Breast epithelium (tissue), 3 donors: ENCODE results near the gene TEAD1.

Experiments used
- CTCF ChIP-seq, 3 donors: fragments of 450-650 bp; IDR thresholded peaks; one replicate each; pipeline ENCODE4 v1.5.1; 2016 to 2017; ENCODE audit warnings: antibody characterized with exemption in 3 of 3, mild to moderate bottlenecking in 3 of 3, moderate library complexity in 3 of 3
- POLR2A ChIP-seq: fragments of 450-650 bp; IDR thresholded peaks from one replicate; pipeline ENCODE4 v1.6.1; 2016; ENCODE audit warnings: antibody characterized with exemption, mild to moderate bottlenecking, moderate library complexity
- POLR2AphosphoS5 ChIP-seq, 3 donors: sonication (generic); formaldehyde crosslinking; IDR thresholded peaks; one replicate each; pipeline ENCODE4 v1.6.1; 2017; ENCODE audit warnings: antibody characterized with exemption in 3 of 3

GRCh38 chr11:12770435-12770834 lies 96.2 kb downstream of the TEAD1 start:
- TF ChIP-seq CTCF (IDR thresholded peaks at IDR 0.05) (no peak), POLR2AphosphoS5 (IDR thresholded peaks at IDR 0.05) (no peak), POLR2A (no peak)
